ENCODE results near the gene CDKN2AIP. TPM values are rescaled to one million over a fixed set of nuclear protein-coding genes. Genes with fewer than 3 reads are reported as not detected.

Gene CDKN2AIP
- total RNA-seq, 4 donors from 2014 or later: 19.4 to 21.8 (median 20.5) TPM

DNA sequence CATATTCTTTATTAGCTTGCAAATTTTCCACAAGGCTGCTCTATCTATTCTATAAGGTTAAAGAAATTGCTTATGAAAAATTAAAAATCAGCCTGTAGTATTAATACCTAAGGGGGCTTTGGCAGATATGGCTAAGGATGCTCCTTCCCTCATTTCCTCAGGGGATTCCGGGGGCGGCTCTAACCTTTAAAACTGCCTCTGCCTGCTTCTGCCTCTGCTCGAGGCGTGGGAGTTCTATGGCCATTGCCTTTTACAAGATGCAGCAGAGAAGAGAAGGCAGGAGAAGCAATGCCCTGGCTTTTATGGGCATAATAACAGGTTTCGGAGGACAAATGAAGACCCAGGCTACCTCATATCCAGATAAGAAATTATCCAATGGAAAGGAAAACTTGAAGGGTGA, 8.6 kb upstream of the CDKN2AIP start:
- Histone ChIP-seq H3K27me3 (no peaks in the 10 kb centered on the region), H3K27ac (replicated peaks in 1 of 4) (no peak overlapping the region), H3K9me3 (no peaks in the 10 kb centered on the region), H3K36me3 (no peaks in the 10 kb centered on the region), H3K4me3 (no peak overlapping the region), H3K4me1 (peaks cover 0 to 3% (median 0%) of the 10 kb centered on the region in 4 donors)
- no peak for DNase-seq (ENCODE audit: extremely low spot score)
- TF ChIP-seq EP300 (IDR thresholded peaks at IDR 0.05) (no peak), POLR2A (IDR thresholded peaks at IDR 0.05; ENCODE audit: low read depth) (no peak), POLR2AphosphoS5 (IDR thresholded peaks at IDR 0.05) (no peak)
- TF ChIP-seq, protein P1, sequence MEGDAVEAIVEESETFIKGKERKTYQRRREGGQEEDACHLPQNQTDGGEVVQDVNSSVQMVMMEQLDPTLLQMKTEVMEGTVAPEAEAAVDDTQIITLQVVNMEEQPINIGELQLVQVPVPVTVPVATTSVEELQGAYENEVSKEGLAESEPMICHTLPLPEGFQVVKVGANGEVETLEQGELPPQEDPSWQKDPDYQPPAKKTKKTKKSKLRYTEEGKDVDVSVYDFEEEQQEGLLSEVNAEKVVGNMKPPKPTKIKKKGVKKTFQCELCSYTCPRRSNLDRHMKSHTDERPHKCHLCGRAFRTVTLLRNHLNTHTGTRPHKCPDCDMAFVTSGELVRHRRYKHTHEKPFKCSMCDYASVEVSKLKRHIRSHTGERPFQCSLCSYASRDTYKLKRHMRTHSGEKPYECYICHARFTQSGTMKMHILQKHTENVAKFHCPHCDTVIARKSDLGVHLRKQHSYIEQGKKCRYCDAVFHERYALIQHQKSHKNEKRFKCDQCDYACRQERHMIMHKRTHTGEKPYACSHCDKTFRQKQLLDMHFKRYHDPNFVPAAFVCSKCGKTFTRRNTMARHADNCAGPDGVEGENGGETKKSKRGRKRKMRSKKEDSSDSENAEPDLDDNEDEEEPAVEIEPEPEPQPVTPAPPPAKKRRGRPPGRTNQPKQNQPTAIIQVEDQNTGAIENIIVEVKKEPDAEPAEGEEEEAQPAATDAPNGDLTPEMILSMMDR (IDR thresholded peaks at IDR 0.05): no peak
- intact Hi-C loops (cut with DNase I): no loop called here
- WGBS: 82% methylated on average over 5 of the region's 5 CpGs

DNA sequence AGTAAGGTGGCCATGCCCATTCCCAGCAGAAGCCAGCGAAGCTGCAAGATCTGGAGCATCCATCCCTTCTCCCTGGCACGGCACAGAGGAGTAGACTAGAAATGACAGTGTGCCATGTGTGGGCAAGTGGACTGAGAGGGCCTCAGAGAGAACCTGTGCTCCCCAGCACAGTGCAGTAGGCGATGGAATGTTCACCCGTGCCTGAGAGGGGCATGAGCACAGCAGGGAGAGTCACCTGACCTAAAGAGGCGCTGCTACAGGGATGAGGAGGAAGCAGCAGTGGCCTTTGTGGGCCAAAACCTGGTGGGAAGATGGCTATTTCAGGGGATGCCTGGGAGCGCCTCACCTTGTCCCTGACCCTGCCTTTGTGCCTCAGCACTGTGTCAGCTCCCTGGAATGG, 8.0 kb upstream of the CDKN2AIP start:
- Histone ChIP-seq H3K27ac (replicated peaks in 1 of 4) (no peak overlapping the region), H3K4me1 (no peaks in the 10 kb centered on the region), H3K4me3 (no peak overlapping the region), H3K27me3 (no peaks in the 10 kb centered on the region), H3K36me3 (no peaks in the 10 kb centered on the region), H3K9me3 (no peaks in the 10 kb centered on the region)
- DNase-seq (ENCODE audit: extremely low spot score): no peak
- no peak for TF ChIP-seq POLR2AphosphoS5 (IDR thresholded peaks at IDR 0.05)
- 81% methylated on average over 6 of the region's 6 CpGs for WGBS
- intact Hi-C loops (cut with DNase I): no loop called here

DNA sequence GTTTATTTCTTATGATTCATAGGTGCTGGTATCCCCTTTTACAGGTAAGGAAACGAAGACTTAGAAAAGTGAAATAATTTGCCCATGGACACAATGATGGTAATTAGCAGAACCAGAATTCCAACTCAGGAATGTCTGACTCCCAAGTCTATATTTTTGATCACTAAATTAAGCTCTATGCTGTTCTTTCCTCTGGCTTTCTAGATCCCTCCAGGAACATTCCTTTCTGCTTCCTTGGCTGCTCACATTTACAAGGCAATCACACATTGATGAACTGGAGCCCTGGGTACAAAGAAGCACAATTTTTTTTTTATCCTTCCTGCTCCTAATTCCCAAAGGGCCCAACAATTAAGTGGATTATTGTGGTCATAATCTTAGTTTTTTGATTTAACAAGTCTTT, 7.0 kb upstream of the CDKN2AIP start:
- Histone ChIP-seq H3K27ac (replicated peaks in 1 of 4) (no peak overlapping the region), H3K27me3 (no peaks in the 10 kb centered on the region), H3K4me1 (peaks cover 0 to 3% (median under 1%) of the 10 kb centered on the region in 4 donors), H3K4me3 (no peak overlapping the region), H3K9me3 (no peaks in the 10 kb centered on the region), H3K36me3 (no peaks in the 10 kb centered on the region)
- TF ChIP-seq EP300 (IDR thresholded peaks at IDR 0.05) (no peak), POLR2AphosphoS5 (IDR thresholded peaks at IDR 0.05) (no peak), POLR2A (IDR thresholded peaks at IDR 0.05; ENCODE audit: low read depth) (no peak)
- TF ChIP-seq, protein P1 (IDR thresholded peaks at IDR 0.05): no peak
- intact Hi-C loops (cut with DNase I): no loop called here
- DNase-seq (ENCODE audit: extremely low spot score): no peak
- WGBS: 100% methylated on average over 1 of the region's 1 CpG

DNA sequence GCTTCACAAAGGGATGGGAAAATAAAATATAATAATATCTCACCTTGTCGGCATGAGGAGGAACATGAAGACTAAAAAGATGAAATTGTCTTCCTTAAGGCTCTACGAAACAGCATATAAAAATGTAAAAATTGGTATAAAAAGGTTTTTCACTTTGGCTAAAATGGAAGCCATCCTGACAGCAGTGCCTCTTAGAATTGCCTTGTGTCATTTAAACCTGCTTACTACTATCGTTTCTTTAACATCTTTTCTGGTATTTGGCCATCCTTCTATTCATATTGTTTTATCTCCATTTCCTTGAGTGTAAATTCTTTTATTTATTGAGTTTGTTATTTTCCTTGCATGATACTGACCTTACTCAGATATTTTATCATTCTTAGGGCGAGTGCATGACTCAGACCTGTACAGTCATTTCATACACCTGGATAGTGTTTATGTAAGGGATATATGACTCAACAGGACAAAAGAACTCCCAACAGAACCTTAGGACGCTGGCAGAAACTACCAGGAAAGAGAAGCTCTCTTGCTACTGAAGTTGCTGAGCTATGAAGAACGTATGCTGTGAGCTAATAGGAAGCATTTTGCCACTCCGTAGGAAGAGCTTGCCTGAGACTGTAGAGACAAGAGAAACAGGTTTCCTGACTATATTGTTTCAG, 5.8 kb upstream of the CDKN2AIP start:
- H3K9me3 ChIP-seq: no peaks in the 10 kb centered on the region
- no peak overlapping the region for H3K27ac ChIP-seq (replicated peaks in 1 of 4)
- H3K4me3 ChIP-seq: no peak overlapping the region
- peaks cover 8 to 14% (median 12%) of the 10 kb centered on the region in 4 donors for H3K4me1 ChIP-seq
- intact Hi-C loops (cut with DNase I): no loop called here
- DNase-seq (ENCODE audit: extremely low spot score): no peak
- TF ChIP-seq EP300 (IDR thresholded peaks at IDR 0.05): no peak
- WGBS: 77% methylated on average over 7 of the region's 7 CpGs
- no peaks in the 10 kb centered on the region for H3K27me3 ChIP-seq
- no peaks in the 10 kb centered on the region for H3K36me3 ChIP-seq

DNA sequence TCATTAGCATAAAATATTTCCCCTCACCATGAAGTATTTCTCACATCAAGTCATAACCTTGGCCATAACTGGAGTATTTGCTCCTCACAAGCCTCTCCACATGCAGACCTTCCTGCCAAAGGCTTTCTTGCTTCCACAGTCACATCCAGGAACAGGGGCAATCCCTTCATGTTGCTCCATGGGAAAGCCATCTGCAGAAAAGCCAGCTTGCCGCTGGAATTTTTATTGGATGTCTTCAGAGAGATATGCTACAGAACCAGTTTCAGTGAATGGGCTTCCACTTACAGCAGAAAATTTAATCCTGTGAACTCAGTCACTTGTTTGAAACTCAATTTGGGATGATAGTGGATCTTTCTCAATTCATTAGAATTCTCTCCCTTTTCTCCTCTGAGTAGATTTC, 3.2 kb upstream of the CDKN2AIP start:
- no peak overlapping the region for H3K27ac ChIP-seq (replicated peaks in 1 of 4)
- DNase-seq (ENCODE audit: extremely low spot score): no peak
- 100% methylated on average over 1 of the region's 1 CpG for WGBS
- TF ChIP-seq, protein P1 (IDR thresholded peaks at IDR 0.05): no peak
- no peak for TF ChIP-seq POLR2A (IDR thresholded peaks at IDR 0.05; ENCODE audit: low read depth)
- TF ChIP-seq EP300 (IDR thresholded peaks at IDR 0.05): no peak
- TF ChIP-seq POLR2AphosphoS5 (IDR thresholded peaks at IDR 0.05): no peak
- intact Hi-C loops (cut with DNase I): loop anchor here (10.0 kb wide), 1 partner anchor 544 kb away; no protein-coding TSS in a partner anchor
- no peaks in the 10 kb centered on the region for H3K9me3 ChIP-seq
- peaks cover 3 to 5% (median 4%) of the 10 kb centered on the region in 4 donors for H3K36me3 ChIP-seq
- no peaks in the 10 kb centered on the region for H3K27me3 ChIP-seq
- peaks cover 18 to 27% (median 23%) of the 10 kb centered on the region in 4 donors for H3K4me1 ChIP-seq
- no peak overlapping the region for H3K4me3 ChIP-seq
